ENCODE results near the gene MICAL2.

Gene MICAL2

DNA sequence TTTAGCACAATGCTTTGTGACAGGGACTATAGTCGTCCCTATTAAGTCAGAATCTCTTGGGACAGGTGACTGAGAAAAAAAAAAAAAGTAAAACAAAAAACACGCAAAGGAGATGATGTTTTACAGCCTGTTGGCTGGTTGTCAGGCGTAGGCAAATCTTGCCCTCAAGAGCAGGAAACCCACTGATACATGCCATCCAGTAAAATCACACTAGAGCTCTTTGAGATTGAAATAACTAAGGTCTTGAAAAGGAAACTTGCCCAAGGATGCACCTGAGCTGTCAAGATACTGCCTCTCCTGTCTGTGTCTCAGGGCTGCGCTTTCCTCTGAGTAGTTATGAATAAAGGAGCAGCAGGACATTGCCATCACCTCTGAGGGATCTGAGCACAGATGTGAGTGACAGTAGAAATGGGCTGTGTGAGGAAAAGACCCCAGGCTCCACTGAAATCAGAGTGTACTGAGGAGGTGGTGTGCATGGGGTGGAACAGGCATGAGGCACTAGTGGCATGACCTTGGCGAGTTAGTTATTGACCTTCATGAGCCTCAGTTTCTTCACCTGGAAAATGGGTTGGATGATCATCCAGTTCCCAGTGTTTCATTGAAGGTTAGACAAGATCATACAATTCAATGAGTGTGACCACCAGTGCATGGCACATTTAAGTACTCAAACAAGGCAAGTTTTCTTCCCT, 23.3 kb downstream of the MICAL2 start:
- TF ChIP-seq, protein P1, sequence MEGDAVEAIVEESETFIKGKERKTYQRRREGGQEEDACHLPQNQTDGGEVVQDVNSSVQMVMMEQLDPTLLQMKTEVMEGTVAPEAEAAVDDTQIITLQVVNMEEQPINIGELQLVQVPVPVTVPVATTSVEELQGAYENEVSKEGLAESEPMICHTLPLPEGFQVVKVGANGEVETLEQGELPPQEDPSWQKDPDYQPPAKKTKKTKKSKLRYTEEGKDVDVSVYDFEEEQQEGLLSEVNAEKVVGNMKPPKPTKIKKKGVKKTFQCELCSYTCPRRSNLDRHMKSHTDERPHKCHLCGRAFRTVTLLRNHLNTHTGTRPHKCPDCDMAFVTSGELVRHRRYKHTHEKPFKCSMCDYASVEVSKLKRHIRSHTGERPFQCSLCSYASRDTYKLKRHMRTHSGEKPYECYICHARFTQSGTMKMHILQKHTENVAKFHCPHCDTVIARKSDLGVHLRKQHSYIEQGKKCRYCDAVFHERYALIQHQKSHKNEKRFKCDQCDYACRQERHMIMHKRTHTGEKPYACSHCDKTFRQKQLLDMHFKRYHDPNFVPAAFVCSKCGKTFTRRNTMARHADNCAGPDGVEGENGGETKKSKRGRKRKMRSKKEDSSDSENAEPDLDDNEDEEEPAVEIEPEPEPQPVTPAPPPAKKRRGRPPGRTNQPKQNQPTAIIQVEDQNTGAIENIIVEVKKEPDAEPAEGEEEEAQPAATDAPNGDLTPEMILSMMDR (IDR thresholded peaks at IDR 0.05; ENCODE audit: insufficient read depth, low read depth, low read length, missing control alignments), result no peak
- no peak overlapping the region for H3K4me3 ChIP-seq (ENCODE audit: low read length)
- DNase-seq (ENCODE audit: low read depth), result no peak

DNA sequence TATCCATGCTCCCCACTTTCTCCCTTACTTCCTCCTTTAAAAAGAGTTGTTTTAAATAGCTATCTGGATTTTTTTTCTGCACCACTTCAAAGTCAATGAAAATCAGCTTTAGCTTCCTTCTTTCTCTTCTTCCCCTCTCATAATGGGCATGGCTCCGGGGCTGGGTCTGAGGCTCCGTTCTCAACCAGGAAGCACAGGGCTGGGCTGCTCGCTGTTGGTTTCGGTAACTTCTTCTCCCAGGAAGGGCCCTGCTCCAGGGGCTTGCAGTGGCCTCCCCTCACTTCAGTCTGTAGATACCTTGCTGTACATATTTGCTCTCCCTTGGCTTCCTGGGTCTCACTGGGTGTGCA, 23.8 kb downstream of the MICAL2 start:
- TF ChIP-seq, protein P1 (IDR thresholded peaks at IDR 0.05; ENCODE audit: insufficient read depth, low read depth, low read length, missing control alignments), result no peak
- no peak overlapping the region for H3K4me3 ChIP-seq (ENCODE audit: low read length)
- no peak for DNase-seq (ENCODE audit: low read depth)

DNA sequence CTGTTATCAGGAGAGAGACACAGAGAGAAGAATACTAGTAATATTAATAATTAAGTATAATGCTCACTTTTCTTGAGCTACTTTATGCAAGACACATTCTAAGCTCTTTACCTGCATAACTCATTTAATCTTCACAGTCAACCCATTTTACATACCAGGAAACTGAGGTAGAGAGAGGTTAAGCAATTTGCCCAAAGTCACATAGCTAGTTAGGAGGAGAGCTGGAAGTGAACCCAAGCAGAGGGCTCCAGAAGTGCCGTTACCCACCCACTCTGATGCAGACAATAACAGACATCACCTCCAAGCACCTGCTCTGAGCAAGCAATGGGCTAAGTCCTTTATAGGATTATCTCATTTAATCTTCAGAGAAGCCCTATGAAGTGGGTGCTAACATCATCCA, 24.8 kb downstream of the MICAL2 start:
- H3K4me3 ChIP-seq (ENCODE audit: low read length), result no peak overlapping the region

DNA sequence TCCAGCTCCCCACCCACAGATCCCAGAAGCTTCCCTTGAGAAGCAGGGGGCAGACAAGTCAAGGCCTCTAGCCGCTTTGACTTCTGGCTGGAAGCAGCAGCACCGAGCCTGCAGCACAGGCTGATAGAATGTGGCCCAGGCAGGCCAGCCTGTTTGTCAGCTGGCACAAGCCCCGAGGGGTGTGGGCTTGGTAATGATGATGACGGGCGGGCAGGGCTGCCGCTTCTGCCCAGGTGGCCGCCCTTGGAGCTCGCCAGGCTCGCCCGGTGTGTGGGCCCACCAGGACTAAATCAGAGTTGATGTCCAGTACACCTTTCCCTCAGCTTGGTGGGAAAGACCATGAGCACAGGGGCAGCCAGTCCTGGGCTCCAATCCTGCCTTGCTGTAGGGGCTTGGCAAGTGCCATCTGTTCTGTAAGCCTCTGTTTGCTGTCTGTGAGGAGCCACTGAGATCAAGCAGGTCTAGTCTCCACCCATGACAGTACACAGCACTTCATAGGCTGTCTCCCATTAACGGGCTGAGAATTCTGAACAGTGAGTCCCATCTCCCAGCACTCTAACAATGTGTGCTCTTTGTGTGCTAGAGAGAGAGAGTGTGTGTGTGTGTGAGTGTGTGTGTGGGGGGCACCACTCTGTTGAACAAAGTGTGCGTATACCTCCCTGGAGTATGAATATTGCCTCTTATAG, 26.8 kb downstream of the MICAL2 start:
- TF ChIP-seq, protein P1 (IDR thresholded peaks at IDR 0.05; ENCODE audit: insufficient read depth, low read depth, low read length, missing control alignments), result no peak
- DNase-seq (ENCODE audit: low read depth), result peak; percentile 80
- H3K4me3 ChIP-seq (ENCODE audit: low read length), result no peak overlapping the region

More for the DNA sequence above, 24.8 kb downstream of the MICAL2 start:
- TF ChIP-seq, protein P1 (IDR thresholded peaks at IDR 0.05; ENCODE audit: insufficient read depth, low read depth, low read length, missing control alignments), result no peak
- no peak for DNase-seq (ENCODE audit: low read depth)

DNA sequence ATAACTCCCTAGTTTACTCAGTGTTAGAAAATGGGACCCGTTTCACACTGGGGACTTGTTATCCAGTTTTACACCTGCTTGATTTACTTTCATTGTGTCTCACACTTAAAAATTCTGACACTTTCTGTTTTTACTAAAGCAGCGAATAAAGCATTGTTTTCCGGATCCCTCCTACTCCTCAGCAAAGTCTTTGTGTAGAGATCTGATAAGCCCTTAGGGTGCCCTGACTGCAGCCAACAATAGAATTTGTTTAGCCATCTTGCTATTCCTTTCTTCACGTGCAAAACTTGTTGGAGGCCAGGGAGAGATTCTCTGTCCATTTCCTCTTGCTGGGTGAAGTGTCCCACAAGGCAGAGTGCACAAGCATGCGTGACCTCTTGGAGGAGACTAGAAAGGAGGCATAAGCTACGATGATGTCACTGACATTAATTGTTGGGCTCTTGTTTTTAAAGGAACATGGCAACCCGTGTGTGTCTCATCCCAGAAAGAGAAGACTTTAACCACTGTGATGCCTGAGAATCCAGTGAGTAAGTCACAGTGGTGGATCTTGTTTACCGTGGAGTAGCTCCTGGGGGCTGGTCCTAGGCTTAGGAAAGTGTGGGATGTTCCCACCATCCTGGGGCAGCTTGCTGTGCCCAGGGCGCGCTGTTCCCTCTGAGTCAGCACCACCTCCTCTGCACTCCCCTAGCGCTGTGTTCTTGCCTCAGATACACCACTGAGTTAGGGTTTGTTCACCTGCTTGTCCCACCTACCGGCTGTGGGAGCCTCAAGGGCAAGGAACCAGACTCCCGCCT, 27.7 kb downstream of the MICAL2 start:
- TF ChIP-seq, protein P1 (IDR thresholded peaks at IDR 0.05; ENCODE audit: insufficient read depth, low read depth, low read length, missing control alignments), result no peak
- no peak overlapping the region for H3K4me3 ChIP-seq (ENCODE audit: low read length)
- peak; percentile 87 for DNase-seq (ENCODE audit: low read depth)

DNA sequence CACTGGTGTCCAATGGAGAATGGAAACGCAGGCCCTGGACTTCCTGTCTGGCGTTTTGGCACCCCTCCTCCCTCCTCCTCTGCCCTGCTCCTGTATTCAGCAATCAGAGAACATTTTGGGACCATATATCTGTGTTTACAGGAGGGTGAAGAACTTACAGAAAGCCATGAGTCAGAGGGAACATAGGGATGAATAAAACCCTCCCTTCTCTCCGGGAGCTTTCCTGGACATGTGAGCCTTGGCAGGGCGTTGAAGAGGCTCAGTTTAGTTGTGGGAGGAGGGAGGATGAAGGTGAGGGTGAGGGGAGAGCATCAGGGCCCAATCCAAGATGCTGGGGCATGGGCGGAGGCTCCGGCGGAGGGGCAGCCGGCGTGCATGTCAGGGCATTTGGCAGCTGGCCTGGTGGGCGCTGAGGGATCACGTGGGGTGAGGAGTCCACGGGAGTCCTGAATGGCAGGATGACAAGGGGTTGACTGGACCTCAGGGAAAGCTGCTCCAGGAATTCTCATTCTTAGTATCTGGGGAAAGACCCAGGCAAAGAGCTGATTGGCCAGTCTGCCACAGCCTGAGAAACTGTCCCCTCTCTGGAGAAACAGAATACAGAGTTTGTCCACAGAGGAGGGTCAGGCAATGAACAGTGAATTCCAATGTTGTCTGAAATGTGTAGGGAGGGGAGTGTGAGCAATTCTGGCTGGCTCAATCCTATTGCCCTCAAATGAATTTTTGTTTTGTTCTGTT, 28.9 kb downstream of the MICAL2 start:
- DNase-seq (ENCODE audit: low read depth), result peak; percentile 43
- H3K4me3 ChIP-seq (ENCODE audit: low read length), result no peak overlapping the region
- TF ChIP-seq, protein P1 (IDR thresholded peaks at IDR 0.05; ENCODE audit: insufficient read depth, low read depth, low read length, missing control alignments), result no peak

Measured in epithelial cell of esophagus (primary cell).